Kidney epithelial cell (primary cell): ENCODE measurements around the gene TNKS1BP1. TPM values are rescaled to one million over a fixed set of nuclear protein-coding genes. Genes with fewer than 3 reads are reported as not detected.

Experiments
- DNase-seq: peaks from one replicate; pipeline ENCODE4 v3.0.0-alpha.2; 2010; ENCODE audit warnings: low read depth
- H3K27me3 ChIP-seq: 2 replicates; pipeline ENCODE4 v1.6.0; 2011; ENCODE audit warnings: low read length; ENCODE audit not compliant: control insufficient read depth, insufficient read depth
- H3K36me3 ChIP-seq: 2 replicates; pipeline ENCODE4 v1.5.1; 2011; ENCODE audit warnings: low read length; ENCODE audit not compliant: control insufficient read depth, insufficient read depth
- H3K4me3 ChIP-seq: 2 replicates; pipeline ENCODE4 v1.5.1; 2011; ENCODE audit warnings: low read depth, mild to moderate bottlenecking, control low read depth, low read length
- total RNA-seq: library from RNA; depleted of rRNA; stranded (reverse); fragments of >200 nt; gene quantifications from 2 replicates; pipeline ENCODE4 v1.2.3, GENCODE V29; 2015
- TF ChIP-seq, protein P1 (sequence below): IDR thresholded peaks from 2 replicates; pipeline ENCODE4 v1.5.1; 2011; ENCODE audit warnings: mild to moderate bottlenecking, moderate library complexity, low read length, control low read depth, inconsistent platforms; ENCODE audit not compliant: insufficient read depth, poor library complexity, severe bottlenecking

The TNKS1BP1 gene
- total RNA-seq, 1 donor from 2014 or later = 93.2 TPM

DNA sequence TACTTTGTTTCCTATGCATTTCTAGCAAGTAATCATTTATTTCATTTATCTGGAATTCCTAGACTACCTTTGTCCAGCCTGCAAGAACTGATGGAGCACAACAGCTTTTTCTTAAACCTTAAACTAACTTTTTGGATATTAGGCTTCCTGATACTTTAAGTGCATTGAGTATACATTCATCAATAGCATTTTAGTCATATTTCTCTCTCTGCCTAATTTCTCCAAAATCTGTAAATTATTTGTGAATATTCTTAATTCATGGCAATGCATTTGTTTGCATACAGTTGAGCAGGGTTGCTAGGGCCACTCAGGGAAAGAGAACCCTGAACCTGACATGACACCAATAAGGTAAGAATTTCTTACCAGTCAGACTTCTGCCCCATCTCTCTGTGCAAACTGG, 58.6 kb downstream of the TNKS1BP1 start:
- TF ChIP-seq, protein P1, sequence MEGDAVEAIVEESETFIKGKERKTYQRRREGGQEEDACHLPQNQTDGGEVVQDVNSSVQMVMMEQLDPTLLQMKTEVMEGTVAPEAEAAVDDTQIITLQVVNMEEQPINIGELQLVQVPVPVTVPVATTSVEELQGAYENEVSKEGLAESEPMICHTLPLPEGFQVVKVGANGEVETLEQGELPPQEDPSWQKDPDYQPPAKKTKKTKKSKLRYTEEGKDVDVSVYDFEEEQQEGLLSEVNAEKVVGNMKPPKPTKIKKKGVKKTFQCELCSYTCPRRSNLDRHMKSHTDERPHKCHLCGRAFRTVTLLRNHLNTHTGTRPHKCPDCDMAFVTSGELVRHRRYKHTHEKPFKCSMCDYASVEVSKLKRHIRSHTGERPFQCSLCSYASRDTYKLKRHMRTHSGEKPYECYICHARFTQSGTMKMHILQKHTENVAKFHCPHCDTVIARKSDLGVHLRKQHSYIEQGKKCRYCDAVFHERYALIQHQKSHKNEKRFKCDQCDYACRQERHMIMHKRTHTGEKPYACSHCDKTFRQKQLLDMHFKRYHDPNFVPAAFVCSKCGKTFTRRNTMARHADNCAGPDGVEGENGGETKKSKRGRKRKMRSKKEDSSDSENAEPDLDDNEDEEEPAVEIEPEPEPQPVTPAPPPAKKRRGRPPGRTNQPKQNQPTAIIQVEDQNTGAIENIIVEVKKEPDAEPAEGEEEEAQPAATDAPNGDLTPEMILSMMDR = no peak
- H3K36me3 ChIP-seq = no peaks in the 10 kb centered on the region
- no peaks in the 10 kb centered on the region for H3K27me3 ChIP-seq
- DNase-seq = no peak
- no peak overlapping the region for H3K4me3 ChIP-seq

DNA sequence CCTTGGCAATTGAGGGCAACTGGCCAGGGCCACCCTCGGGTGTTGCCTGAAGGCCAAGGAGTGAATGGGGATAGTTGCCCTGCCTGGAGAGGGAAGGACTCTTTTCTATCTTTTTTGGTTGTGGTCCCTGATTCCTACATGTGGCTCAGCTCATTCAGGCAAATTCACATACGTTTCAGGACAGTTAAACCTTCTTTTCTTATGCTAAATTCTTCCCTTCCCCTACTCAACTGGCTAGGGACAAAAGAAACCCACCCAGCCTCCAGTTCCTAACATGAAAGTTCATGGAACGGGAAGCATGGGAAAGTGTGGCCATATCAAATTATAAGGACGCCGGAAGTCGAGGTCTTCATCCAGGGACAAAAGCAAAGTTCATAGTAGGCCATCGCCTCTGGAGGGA, 61.4 kb downstream of the TNKS1BP1 start:
- no peak overlapping the region for H3K4me3 ChIP-seq
- H3K36me3 ChIP-seq = no peaks in the 10 kb centered on the region
- TF ChIP-seq, protein P1 = no peak
- no peak for DNase-seq
- no peaks in the 10 kb centered on the region for H3K27me3 ChIP-seq

DNA sequence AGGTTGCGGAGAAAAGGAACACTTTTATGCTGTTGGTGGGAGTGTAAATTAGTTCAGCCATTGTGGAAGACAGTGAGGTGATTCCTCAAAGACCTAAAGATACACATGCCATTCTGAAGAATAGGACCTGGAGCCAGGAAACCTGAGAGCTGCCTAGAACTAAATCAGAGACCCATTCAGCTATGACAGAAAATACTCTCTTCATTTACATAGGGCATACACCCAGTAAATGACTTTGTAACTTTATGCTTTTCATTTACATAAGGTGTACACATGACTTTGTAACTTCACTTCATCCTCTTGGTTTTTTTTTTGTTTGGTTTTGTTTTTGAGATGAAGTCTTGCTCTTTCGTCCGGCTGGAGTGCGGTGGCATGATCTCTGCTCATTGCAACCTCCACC, 62.6 kb downstream of the TNKS1BP1 start:
- no peak for DNase-seq
- Histone ChIP-seq H3K27me3 (no peaks in the 10 kb centered on the region), H3K4me3 (no peak overlapping the region), H3K36me3 (no peaks in the 10 kb centered on the region)
- TF ChIP-seq, protein P1 = no peak

DNA sequence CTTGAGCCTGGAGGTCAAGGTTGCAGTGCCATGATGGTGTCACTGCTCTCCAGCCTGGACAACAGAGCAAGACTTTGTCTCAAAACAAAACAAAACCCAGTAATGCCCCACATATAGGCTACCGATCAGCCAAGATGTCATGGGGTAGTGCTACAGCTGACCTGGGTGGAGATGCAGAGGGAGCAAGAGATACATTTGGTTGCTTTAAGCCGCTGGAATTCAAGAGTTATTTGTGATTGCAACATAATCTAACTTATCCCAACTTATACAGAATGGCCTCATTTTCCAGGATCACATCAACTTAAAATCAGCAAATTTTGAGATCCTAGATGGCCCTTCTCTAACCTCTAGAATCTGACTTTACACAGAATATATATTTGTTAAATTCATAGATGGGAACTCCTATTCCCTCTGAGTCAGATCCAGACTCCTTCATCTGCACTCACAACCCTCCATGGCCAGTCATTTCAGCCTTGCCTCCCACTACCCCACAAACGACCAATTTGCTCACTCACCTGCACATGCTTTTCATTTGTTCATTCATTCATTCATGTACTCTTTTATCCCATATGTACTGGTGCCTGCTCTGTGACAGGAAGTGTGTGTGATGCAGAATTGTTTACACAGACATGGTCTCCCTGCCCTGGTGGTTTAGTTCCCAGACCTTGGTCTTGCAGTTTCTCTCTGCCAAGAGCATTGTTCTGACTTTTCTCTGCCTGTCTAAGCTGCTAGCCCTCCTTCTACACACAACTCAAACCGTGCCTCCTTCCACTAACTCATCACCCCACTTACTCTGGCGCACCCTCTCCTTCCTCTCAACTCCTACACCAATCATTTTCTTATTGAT, 63.6 kb downstream of the TNKS1BP1 start:
- TF ChIP-seq, protein P1 = no peak
- H3K27me3 ChIP-seq = no peaks in the 10 kb centered on the region
- DNase-seq = no peak
- H3K4me3 ChIP-seq = no peak overlapping the region
- no peaks in the 10 kb centered on the region for H3K36me3 ChIP-seq

DNA sequence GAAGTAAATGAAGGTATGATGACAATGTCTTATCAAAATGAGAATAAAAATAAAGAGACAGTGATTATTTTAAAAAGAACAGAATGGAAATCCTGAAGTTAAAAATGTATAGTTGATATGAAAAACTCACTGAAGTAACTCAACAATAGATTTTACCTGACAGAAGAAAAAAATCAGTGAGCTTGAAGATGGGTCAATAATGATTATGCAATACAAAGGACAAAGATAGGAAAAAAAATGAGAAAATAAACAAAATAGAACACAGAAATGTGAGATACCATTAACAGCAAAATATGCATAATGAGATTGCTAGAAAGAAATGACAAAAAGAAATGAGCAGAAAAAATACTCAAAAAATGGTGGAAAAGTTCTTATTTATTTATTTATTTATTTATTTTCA, 68.6 kb downstream of the TNKS1BP1 start:
- no peak for DNase-seq
- peaks cover 3% of the 10 kb centered on the region for H3K27me3 ChIP-seq
- no peak overlapping the region for H3K4me3 ChIP-seq
- TF ChIP-seq, protein P1 = no peak
- H3K36me3 ChIP-seq = no peaks in the 10 kb centered on the region

DNA sequence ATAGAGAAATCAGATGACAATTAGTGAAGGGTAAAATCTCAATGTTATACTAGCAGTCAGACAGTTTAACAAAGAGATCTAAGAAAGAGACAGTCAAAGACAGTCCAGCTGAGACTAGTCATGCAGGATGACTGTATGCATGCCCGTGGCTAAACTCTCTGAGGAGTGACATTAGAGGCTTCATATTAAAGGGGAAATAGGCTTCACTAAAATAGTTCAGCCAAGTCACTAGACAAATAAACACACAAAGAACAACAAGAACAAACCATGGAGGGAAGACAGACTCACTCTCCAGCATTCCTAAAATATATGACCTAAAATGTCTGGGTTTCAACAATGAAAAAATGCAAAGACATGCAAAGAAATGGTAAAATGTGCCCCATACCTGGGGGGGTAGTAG, 69.1 kb downstream of the TNKS1BP1 start:
- TF ChIP-seq, protein P1 = no peak
- no peaks in the 10 kb centered on the region for H3K36me3 ChIP-seq
- DNase-seq = no peak
- H3K4me3 ChIP-seq = no peak overlapping the region
- H3K27me3 ChIP-seq = peaks cover 3% of the 10 kb centered on the region
